ENCODE measurements around the gene DPP3.

DPP3 gene

GRCh38 chr11:66459138-66459778, 21.0 kb upstream of the DPP3 start:
- TF ChIP-seq GATA2 (IDR thresholded peaks at IDR 0.05; ENCODE audit: low read depth, low read length) (no peak), GATA3 (IDR thresholded peaks at IDR 0.05; ENCODE audit: low read depth, low read length) (no peak)

GRCh38 chr11:66462010-66462409, 18.2 kb upstream of the DPP3 start:
- TF ChIP-seq GATA3 (IDR thresholded peaks at IDR 0.05; ENCODE audit: low read depth, low read length) (no peak), GATA2 (IDR thresholded peaks at IDR 0.05; ENCODE audit: low read depth, low read length) (no peak)

GRCh38 chr11:66462911-66463310, 17.3 kb upstream of the DPP3 start:
- TF ChIP-seq GATA2 (IDR thresholded peaks at IDR 0.05; ENCODE audit: low read depth, low read length) (no peak), GATA3 (IDR thresholded peaks at IDR 0.05; ENCODE audit: low read depth, low read length) (no peak)

GRCh38 chr11:66464916-66465315, 15.3 kb upstream of the DPP3 start:
- TF ChIP-seq GATA3 (IDR thresholded peaks at IDR 0.05; ENCODE audit: low read depth, low read length) (no peak), GATA2 (IDR thresholded peaks at IDR 0.05; ENCODE audit: low read depth, low read length) (no peak)

- TF ChIP-seq GATA2 (IDR thresholded peaks at IDR 0.05; ENCODE audit: low read depth, low read length) (no peak), GATA3 (IDR thresholded peaks at IDR 0.05; ENCODE audit: low read depth, low read length) (no peak)
Observed at GRCh38 chr11:66465373-66466224, 14.6 kb upstream of the DPP3 start.

- TF ChIP-seq GATA2 (IDR thresholded peaks at IDR 0.05; ENCODE audit: low read depth, low read length) = no peak
- TF ChIP-seq GATA3 (IDR thresholded peaks at IDR 0.05; ENCODE audit: low read depth, low read length) = no peak
Observed at GRCh38 chr11:66466225-66467033, 13.8 kb upstream of the DPP3 start, which contains the start of gene PELI3. TSS of gene PELI3 (plus strand) at chr11:66466905. CDS start at chr11:66468129, 1,224 bp downstream.

GRCh38 chr11:66467034-66467659, 13.1 kb upstream of the DPP3 start:
- TF ChIP-seq GATA3 (IDR thresholded peaks at IDR 0.05; ENCODE audit: low read depth, low read length) (no peak), GATA2 (IDR thresholded peaks at IDR 0.05; ENCODE audit: low read depth, low read length) (no peak)

GRCh38 chr11:66467756-66468155, 12.5 kb upstream of the DPP3 start:
- no peak for TF ChIP-seq GATA2 (IDR thresholded peaks at IDR 0.05; ENCODE audit: low read depth, low read length)
- TF ChIP-seq GATA3 (IDR thresholded peaks at IDR 0.05; ENCODE audit: low read depth, low read length) = no peak

- TF ChIP-seq GATA2 (IDR thresholded peaks at IDR 0.05; ENCODE audit: low read depth, low read length) (no peak), GATA3 (IDR thresholded peaks at IDR 0.05; ENCODE audit: low read depth, low read length) (no peak)
Observed at GRCh38 chr11:66468691-66469090, 11.5 kb upstream of the DPP3 start.

GRCh38 chr11:66469441-66469840, 10.8 kb upstream of the DPP3 start:
- TF ChIP-seq GATA2 (IDR thresholded peaks at IDR 0.05; ENCODE audit: low read depth, low read length) (no peak), GATA3 (IDR thresholded peaks at IDR 0.05; ENCODE audit: low read depth, low read length) (no peak)

GRCh38 chr11:66470015-66470414, 10.2 kb upstream of the DPP3 start:
- TF ChIP-seq GATA2 (IDR thresholded peaks at IDR 0.05; ENCODE audit: low read depth, low read length) (no peak), GATA3 (IDR thresholded peaks at IDR 0.05; ENCODE audit: low read depth, low read length) (no peak)

- TF ChIP-seq GATA2 (IDR thresholded peaks at IDR 0.05; ENCODE audit: low read depth, low read length) (no peak), GATA3 (IDR thresholded peaks at IDR 0.05; ENCODE audit: low read depth, low read length) (no peak)
Observed at GRCh38 chr11:66471142-66471541, 9.1 kb upstream of the DPP3 start.

GRCh38 chr11:66472054-66472453, 8.2 kb upstream of the DPP3 start:
- no peak for TF ChIP-seq GATA2 (IDR thresholded peaks at IDR 0.05; ENCODE audit: low read depth, low read length)
- no peak for TF ChIP-seq GATA3 (IDR thresholded peaks at IDR 0.05; ENCODE audit: low read depth, low read length)

GRCh38 chr11:66473167-66473566, 7.1 kb upstream of the DPP3 start:
- TF ChIP-seq GATA3 (IDR thresholded peaks at IDR 0.05; ENCODE audit: low read depth, low read length) = no peak
- no peak for TF ChIP-seq GATA2 (IDR thresholded peaks at IDR 0.05; ENCODE audit: low read depth, low read length)

All from SH-SY5Y (cell line).